Activated naive CD4-positive, alpha-beta T cell treated with anti-CD3 and anti-CD28 coated beads for 36 hours (primary cell): ENCODE measurements around the gene NYAP1. TPM values are rescaled to one million over a fixed set of nuclear protein-coding genes. Genes with fewer than 3 reads are reported as not detected.
A peak's percentile ranks its signal among the peaks of the same experiment; 100 is the strongest.

Source experiments
- CTCF ChIA-PET: fragments of 350-600 bp; sonication (Branson Sonifier 250); formaldehyde crosslinking; loops from one replicate; lab custom pipeline; 2021; ENCODE audit warnings: antibody characterized with exemption; lab: Charles Lee
- DNase-seq: peaks from one replicate; pipeline ENCODE4 v3.0.0-alpha.2; 2020
- H3K27ac Mint-ChIP-seq: one replicate; pipeline ENCODE4 v1.8.0; 2021; ENCODE audit warnings: mild to moderate bottlenecking, mixed read lengths
- H3K27me3 Mint-ChIP-seq: one replicate; pipeline ENCODE4 v1.8.0; 2021; ENCODE audit warnings: low read depth, mixed read lengths
- H3K36me3 Mint-ChIP-seq: one replicate; pipeline ENCODE4 v1.8.0; 2021; ENCODE audit warnings: low read depth, mixed read lengths
- H3K4me1 Mint-ChIP-seq: one replicate; pipeline ENCODE4 v1.8.0; 2021; ENCODE audit warnings: low read depth, mixed read lengths
- H3K4me3 Mint-ChIP-seq: one replicate; pipeline ENCODE4 v1.8.0; 2021; ENCODE audit warnings: mild to moderate bottlenecking, moderate library complexity, mixed read lengths
- H3K9me3 Mint-ChIP-seq: one replicate; pipeline ENCODE4 v1.8.0; 2021; ENCODE audit warnings: mixed read lengths
- intact Hi-C: fragments of 100-400 bp; cut with micrococcal nuclease; formaldehyde crosslinking; loops from one replicate; pipeline ENCODE4 v1.15.1; 2023
- total RNA-seq, 2 experiments: library from RNA; stranded (reverse); gene quantifications; one replicate each; pipeline ENCODE4 v1.2.3, GENCODE V29; 2021

Gene NYAP1
- total RNA-seq, 2 experiments from 2014 or later: 0.17 to 0.30 TPM

DNA sequence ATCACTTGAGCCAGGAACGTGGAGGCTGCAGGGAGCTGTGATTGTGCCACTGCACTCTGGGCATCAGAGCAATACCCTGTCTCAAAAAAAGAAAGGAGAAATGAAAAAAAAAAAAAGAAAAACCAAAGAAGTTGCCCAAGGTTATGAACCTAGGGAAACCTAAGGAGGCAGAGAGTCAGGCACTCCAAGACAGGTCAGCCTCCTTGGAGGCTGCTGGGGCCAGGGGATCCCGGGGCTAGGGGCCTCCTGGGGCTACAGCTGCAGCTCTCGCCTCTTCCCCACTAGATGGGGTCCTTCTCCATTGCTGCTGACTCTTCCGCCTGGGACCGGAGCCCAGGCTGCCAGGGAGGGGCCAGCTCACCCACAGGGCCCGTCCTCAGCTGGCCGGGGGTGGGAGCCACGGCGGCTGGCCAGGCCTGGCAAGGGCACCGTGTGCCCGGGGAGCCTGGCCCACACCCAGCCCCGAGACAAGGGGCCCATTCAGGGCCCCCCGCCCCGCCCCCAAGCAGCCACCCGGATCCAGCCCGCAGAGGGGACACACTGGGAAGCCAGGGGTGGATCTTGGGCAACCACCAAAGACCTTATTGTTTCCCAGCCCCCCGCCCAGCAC lies 17.9 kb upstream of the NYAP1 start:
- DNase-seq: no peak
- intact Hi-C loops: no loop called here
- H3K4me3 Mint-ChIP-seq: no peak overlapping the region
- no peaks in the 10 kb centered on the region for H3K9me3 Mint-ChIP-seq
- H3K36me3 Mint-ChIP-seq: peaks cover 4% of the 10 kb centered on the region
- peaks cover 9% of the 10 kb centered on the region for H3K4me1 Mint-ChIP-seq
- no peaks in the 10 kb centered on the region for H3K27me3 Mint-ChIP-seq
- no peak overlapping the region for H3K27ac Mint-ChIP-seq
- CTCF ChIA-PET: interaction anchor here (1.3 to 1.6 kb wide), 5 partner anchors 10 to 94 kb away, joined by 3 to 6 read pairs (median 5); no protein-coding TSS in a partner anchor

GRCh38 chr7:100466653-100467605 lies 16.8 kb upstream of the NYAP1 start:
- no peak for DNase-seq
- CTCF ChIA-PET: no interaction called here
- Mint-ChIP-seq H3K9me3 (no peaks in the 10 kb centered on the region), H3K27ac (no peak overlapping the region), H3K4me1 (peaks cover 10% of the 10 kb centered on the region), H3K4me3 (no peak overlapping the region), H3K27me3 (no peaks in the 10 kb centered on the region), H3K36me3 (peaks cover 4% of the 10 kb centered on the region)
- intact Hi-C loops: no loop called here

GRCh38 chr7:100467638-100468373 lies 15.9 kb upstream of the NYAP1 start:
- Mint-ChIP-seq H3K27ac (no peak overlapping the region), H3K27me3 (no peaks in the 10 kb centered on the region), H3K4me3 (no peak overlapping the region), H3K36me3 (peaks cover 4% of the 10 kb centered on the region), H3K9me3 (no peaks in the 10 kb centered on the region), H3K4me1 (peaks cover 12% of the 10 kb centered on the region)
- no peak for DNase-seq
- intact Hi-C loops: no loop called here
- CTCF ChIA-PET: interaction anchor here (0.5 to 3.7 kb wide), 5 partner anchors 10 to 92 kb away, joined by 3 to 45 read pairs (median 22); partner anchors contain the start of gene TSC22D4

DNA sequence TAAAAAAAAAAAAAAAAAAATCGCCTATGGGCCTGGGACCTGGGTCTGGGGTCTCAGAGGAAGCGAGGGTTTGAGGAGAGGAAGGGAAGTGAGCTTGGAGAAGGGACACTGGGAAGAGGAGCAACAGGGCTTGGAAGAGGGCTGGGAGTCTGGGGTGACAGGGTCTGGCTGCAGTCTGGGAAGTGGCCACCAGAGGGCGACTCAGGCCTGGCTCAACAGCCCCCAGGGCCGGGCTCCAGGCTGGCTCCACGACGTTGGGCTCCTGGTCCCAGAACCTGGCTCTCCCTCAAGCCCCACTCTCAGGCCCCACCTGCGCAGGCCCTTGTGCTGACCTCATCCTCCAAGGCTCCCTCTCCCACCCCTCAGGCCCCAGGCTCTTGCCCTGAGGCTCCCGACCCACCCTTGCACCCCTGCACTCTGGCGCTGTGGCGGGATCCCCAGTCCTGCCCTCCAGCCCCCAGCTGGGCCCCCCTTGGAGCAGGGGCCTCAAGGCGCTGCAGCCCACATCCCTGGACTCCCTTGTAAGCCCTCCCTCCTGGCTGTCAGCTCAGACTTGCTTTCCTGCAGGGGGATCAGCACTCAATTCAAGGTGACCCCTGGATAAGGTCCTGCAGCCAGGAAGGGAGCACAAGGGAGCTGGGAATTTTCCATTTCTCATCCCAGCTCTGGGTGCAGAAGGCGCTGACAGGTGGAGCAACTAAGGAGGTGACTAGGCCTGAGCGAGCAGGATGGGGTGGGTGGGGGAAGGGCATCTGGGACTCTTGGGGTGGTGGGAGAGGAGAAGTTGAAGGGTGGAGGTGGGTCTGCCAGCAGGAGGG lies 14.3 kb upstream of the NYAP1 start:
- peaks cover 6% of the 10 kb centered on the region for H3K36me3 Mint-ChIP-seq
- CTCF ChIA-PET: interaction anchor here (0.5 to 3.7 kb wide), 35 partner anchors 9 to 667 kb away, joined by 3 to 45 read pairs (median 3); partner anchors contain the start of genes AGFG2, FBXO24, POP7 and PPP1R35
- H3K27me3 Mint-ChIP-seq: no peaks in the 10 kb centered on the region
- intact Hi-C loops: loop anchor here (1.0 kb wide), 4 partner anchors 10 to 119 kb away; partner anchors contain the start of genes NYAP1 and TSC22D4
- peak overlapping the region; percentile 13 for H3K27ac Mint-ChIP-seq
- DNase-seq: peak; percentile 88
- H3K9me3 Mint-ChIP-seq: no peaks in the 10 kb centered on the region
- no peak overlapping the region for H3K4me3 Mint-ChIP-seq
- peaks cover 29% of the 10 kb centered on the region for H3K4me1 Mint-ChIP-seq

DNA sequence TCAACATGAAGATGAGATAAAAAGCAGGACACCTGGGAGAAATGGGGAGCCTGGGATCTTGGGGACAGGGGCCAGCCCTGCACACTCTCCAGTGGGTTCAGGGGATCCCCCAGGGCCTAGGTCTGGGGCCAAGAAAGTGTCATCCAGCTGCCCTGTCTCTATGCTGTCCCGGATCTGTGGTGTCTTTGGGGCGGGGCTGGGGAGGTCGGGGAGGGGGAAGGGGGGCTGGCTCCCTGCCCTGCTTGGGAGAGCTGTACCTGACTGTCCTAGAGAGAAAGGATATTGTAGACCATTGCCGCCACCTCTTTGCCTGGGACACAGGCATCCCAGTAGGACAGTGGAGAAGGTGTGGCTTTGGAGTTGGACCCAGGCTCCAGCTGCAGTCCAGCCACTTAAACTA lies 12.7 kb upstream of the NYAP1 start:
- H3K27ac Mint-ChIP-seq: no peak overlapping the region
- peaks cover 12% of the 10 kb centered on the region for H3K36me3 Mint-ChIP-seq
- DNase-seq: no peak
- CTCF ChIA-PET: interaction anchor here (0.5 to 3.7 kb wide), 6 partner anchors 10 to 181 kb away, joined by 3 to 45 read pairs (median 4); partner anchors contain the start of gene TSC22D4
- H3K4me1 Mint-ChIP-seq: peaks cover 45% of the 10 kb centered on the region
- no peaks in the 10 kb centered on the region for H3K9me3 Mint-ChIP-seq
- H3K4me3 Mint-ChIP-seq: no peak overlapping the region
- no peaks in the 10 kb centered on the region for H3K27me3 Mint-ChIP-seq
- intact Hi-C loops: no loop called here

DNA sequence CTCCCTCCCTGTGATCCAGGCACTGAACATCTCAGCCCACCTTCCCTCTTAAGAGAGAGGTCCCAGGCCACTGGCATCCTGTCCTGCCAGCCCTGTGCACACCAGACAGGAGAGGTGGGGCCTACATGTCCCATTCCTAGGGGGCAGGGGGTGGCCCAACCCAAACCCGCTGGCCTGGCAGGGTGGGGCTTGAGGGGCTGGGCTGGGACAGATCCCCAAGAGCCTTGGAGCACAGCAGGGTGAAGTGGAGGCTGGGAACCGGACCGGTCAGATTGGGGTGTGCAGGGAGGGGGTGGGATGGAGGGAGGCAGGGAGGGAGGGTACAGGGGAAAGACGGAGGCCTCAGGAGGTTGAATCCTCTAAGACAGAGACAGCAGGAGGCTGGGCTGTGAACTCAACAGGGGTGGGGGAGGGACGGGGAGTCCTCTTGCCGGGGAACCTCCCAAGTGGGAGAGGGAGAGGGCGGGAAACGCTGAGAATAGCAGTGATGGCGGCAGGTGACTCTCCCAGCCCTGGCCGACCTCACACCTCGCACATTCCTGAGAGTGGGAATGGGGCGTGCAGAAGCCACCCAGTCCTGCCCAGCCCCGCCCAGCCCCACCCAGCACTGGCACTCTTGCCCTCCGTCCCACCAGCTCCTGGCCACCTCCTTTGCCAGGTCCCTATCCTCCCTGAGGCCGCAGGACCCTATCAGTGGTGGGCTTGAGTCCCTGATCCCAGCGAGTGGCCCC lies 11.4 kb upstream of the NYAP1 start:
- Mint-ChIP-seq H3K27ac (peak overlapping the region; percentile 84), H3K4me1 (peaks cover 56% of the 10 kb centered on the region), H3K4me3 (no peak overlapping the region), H3K36me3 (peaks cover 12% of the 10 kb centered on the region), H3K27me3 (no peaks in the 10 kb centered on the region), H3K9me3 (no peaks in the 10 kb centered on the region)
- CTCF ChIA-PET: interaction anchor here (3.3 kb wide), 1 partner anchor 87 kb away, joined by 11 read pairs; no protein-coding TSS in a partner anchor
- no peak for DNase-seq
- intact Hi-C loops: no loop called here

DNA sequence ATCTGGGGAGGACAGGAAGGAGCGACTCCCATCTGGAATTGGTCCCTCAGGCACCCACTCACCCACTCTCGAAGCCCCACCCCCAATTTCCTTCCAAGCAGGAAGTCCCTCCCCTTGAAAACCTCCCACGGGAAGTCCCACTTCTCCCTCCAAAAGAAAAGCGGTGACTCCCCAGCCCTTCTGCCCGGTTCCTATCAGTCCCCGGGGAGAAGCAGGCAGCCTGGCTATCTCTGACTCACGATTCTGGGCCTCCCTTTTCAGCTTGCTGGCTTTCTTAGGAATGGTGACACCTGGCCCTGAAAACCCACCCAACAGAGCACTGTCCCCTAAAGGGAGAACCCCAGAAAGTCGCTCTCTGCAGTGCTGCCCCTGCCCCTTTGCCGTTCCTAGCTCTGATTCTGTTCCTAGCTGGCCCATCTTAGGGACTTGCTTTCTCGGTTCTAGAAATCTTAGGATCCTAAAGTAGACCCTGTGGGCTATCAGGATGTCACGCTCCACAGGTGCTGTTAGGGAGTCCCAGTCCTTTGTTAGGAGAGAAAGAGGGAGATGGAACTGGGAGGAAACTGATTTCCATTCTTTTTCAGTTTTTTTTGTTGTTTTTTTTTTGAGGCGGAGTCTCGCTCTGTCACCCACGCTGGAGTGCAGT lies 10.8 kb upstream of the NYAP1 start:
- Mint-ChIP-seq H3K27me3 (no peaks in the 10 kb centered on the region), H3K4me3 (no peak overlapping the region), H3K27ac (peak overlapping the region; percentile 84), H3K9me3 (no peaks in the 10 kb centered on the region), H3K36me3 (peaks cover 12% of the 10 kb centered on the region), H3K4me1 (peaks cover 56% of the 10 kb centered on the region)
- DNase-seq: peak; percentile 51
- CTCF ChIA-PET: interaction anchor here (0.6 to 3.3 kb wide), 4 partner anchors 26 to 87 kb away, joined by 3 to 11 read pairs (median 4); no protein-coding TSS in a partner anchor
- intact Hi-C loops: no loop called here

GRCh38 chr7:100475549-100475948 lies 8.2 kb upstream of the NYAP1 start:
- CTCF ChIA-PET: interaction anchor here (0.6 to 3.3 kb wide), 9 partner anchors 10 to 374 kb away, joined by 3 to 11 read pairs (median 3); partner anchors contain the start of genes AP4M1 and POP7
- Mint-ChIP-seq H3K9me3 (no peaks in the 10 kb centered on the region), H3K4me1 (peaks cover 52% of the 10 kb centered on the region), H3K4me3 (peak overlapping the region; percentile 98), H3K27ac (peak overlapping the region; percentile 89), H3K27me3 (no peaks in the 10 kb centered on the region), H3K36me3 (peaks cover 12% of the 10 kb centered on the region)
- intact Hi-C loops: loop anchor here (5.0 kb wide), 3 partner anchors 202 to 232 kb away; partner anchors contain the start of genes GIGYF1 and POP7
- peak; percentile 26 for DNase-seq

DNA sequence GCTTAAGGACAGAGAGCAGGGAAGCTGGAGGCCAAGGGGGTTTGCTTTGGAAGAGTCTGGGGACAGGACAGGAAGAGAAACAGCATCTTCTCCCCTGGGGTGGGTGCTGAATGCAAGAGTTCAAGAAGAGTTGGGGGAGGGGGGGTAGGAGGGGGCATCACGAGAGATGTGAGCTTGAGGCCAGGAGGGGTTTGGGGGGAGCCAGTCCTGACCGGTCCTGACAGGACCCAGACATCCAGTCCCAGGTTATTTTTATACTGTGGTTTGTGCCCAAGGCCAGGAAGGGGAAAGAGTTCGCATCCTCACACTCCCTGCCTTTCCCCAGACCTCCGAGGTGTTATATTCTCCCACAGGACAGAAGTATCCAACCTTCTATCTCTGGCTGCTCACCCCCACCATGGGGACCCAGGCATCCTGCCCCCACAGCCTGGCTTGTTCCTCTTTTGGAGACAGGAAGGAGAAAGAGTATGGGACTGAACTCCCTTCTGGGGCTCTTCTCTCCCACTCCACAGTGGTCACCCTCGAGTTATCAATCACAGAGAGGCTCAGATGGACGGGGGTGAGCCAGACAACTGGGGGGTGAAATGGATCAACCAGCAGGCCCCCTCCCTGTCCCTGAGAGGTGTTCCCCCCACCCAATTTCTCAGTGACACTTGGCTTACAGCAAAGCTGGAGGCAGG lies 7.5 kb upstream of the NYAP1 start:
- Mint-ChIP-seq H3K27me3 (no peaks in the 10 kb centered on the region), H3K36me3 (peaks cover 12% of the 10 kb centered on the region), H3K4me1 (peaks cover 52% of the 10 kb centered on the region), H3K27ac (peak overlapping the region; percentile 89), H3K9me3 (no peaks in the 10 kb centered on the region), H3K4me3 (peak overlapping the region; percentile 98)
- intact Hi-C loops: loop anchor here (5.0 kb wide), 3 partner anchors 201 to 231 kb away; partner anchors contain the start of genes GIGYF1 and POP7
- CTCF ChIA-PET: interaction anchor here (0.8 to 2.1 kb wide), 7 partner anchors 11 to 215 kb away, joined by 3 to 17 read pairs (median 5); no protein-coding TSS in a partner anchor
- no peak for DNase-seq
